GM18517 (cell line): ENCODE measurements around the gene CLDND2.

Experiments used
- ATAC-seq: cut with Tn5 transposase; IDR thresholded peaks from one replicate; pipeline ENCODE4 v1.9.1; 2021; ENCODE audit warnings: mild to moderate bottlenecking, moderate library complexity; ENCODE audit not compliant: unreplicated experiment

CLDND2 gene

DNA sequence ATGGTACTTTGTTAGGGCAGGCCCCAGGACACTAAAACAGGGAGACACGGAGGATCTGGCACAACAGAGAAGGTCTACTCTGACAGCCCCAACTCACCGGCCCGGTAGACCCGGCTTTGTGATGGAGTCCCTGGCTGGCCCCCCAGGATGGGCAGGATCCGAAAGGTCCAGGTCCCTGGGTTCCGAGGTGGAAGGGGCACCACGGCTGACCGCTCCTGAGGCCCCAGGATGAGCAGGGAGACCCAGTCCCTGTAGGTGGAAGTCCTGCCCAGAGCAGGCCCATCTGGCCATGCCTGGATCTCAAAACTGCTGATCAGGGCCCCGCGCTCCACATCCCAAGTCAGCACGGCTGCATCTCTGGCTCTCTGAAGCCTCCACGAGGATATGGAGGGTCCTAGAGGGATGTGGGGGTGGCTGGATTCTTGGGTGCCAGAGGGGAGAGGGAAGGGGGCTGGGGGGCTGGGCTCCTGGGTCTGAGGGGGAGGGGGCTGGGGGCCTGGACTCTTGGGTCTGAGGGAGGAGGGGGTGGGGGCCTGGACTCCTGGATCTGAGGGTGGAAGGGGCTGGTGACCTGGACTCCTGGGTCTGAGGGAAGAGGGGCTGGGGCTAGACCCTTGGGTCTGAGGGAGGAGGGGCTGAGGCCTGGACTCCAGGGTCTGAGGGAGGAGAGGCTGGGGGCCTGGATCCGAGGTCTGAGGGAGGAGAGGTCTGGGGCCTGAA, 31.5 kb downstream of the CLDND2 start:
- no peak for ATAC-seq

- no peak for ATAC-seq
These were observed 34.9 kb downstream of the CLDND2 start for GRCh38 chr19:51333836-51334460.

GRCh38 chr19:51331716-51332115, 37.1 kb downstream of the CLDND2 start:
- ATAC-seq = no peak

DNA sequence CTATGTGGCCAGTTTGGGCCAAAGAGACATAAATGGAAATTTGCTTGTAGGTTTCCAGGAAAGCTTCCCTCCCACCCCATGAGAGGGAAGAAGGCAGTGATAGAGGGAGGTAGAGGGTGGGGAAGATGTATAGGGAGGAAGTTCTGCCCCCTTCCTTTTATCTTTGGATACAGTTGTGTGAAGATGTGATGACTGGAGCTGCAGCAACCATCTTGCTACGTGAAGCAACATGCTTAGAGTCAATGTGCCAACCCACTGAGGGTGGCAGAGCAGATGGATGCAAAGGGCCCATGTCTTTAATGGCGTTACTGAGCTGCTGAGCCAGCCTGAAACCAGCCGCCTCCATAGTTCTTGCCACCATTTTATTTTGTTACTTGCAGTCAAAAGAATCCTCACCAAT, 37.6 kb downstream of the CLDND2 start:
- ATAC-seq = no peak

GRCh38 chr19:51330366-51330765, 38.4 kb downstream of the CLDND2 start:
- ATAC-seq = no peak

DNA sequence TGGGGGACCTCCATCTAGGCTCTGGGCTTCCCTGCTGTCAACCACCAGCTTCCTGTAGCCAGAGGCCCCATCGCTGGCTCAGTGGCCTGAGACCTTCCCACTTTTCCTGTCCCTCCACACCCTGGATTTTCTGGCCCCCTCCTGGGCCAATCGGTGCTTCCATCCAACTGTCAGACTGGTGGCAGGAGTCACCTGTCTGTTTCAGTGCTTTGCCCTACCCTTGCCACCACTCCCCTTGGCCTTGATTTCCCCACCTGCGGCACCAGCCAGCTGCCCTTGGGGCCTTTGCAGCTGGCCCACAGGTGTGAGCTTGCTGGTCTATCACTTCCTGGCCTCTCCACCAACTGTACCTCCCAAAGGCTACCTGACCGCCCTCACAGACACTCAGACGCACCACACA, 39.4 kb downstream of the CLDND2 start:
- ATAC-seq = no peak

- no peak for ATAC-seq
These were observed 41.5 kb downstream of the CLDND2 start for GRCh38 chr19:51327066-51328001.

DNA sequence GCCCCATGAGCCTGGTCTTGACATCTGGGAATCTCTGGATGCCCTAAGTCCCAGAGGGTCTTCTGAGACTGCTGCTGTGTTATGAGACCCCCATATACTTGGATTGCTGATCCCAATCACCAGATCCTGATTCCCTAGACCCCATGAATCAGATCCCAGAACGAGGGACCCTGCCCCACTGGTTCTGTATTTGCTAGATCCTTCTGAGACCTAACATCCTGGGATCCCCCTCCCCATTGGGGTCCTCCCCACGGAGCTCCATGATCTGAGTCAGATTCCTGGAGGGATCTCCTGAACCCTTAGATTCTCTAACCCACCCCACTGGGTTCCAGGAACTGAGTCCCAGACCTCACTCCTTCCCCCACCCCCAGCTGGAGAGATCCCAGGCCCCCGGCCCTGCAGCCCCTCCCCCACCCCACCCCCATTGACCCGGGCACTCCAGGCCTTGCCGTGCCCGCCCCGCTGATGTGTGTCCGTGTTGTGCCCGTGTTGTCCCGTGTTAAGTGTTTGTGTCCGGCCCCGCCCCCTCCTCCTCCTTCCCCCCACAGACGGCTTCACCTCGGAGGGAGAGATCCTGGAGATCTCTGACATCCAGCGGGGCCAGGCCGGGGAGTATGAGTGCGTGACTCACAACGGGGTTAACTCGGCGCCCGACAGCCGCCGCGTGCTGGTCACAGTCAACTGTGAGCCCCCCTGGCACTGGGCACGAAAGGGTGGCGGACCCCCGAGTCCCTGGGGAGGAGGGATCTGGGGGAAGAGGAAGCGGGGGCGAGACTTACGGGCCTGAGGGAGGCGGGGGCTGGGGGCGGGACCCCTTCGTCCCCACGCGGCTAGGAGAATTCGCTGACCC, 42.4 kb downstream of the CLDND2 start:
- ATAC-seq = no peak

DNA sequence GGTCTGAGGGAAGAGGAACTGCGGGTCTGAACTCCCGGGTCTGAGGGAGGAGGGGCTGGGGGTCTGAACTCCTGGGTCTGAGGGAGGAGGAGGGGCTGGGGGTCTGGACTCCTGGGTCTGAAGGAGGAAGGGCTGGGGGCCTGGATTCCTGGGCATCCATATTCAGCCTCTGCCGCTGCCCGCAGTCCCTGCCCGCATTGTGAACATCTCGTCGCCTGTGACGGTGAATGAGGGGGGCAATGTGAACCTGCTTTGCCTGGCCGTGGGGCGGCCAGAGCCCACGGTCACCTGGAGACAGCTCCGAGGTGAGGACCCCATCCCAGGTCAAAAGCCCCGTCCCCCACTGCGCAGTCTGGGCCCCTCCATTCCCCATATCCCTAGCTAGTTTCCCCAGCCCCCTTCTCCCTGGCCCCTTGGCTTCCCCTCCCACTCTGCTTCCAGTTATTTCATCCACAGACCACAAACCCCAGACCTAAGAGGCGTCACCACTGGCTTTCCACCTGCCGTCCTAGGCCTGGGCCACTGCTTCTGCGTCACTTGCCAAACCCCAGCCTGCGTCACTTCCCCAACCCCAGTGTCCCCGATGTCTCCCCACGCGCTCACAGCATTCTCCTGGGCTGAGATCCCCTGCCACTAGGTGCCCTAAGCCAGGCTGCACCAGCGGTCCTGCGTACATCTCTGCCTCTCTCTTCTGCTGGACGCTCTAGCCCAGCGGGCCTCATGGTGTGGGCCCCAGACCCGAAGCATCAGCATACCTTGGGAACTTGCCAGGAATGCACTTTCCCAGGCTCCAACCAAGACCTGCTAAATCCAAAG, 43.4 kb downstream of the CLDND2 start:
- no peak for ATAC-seq

- no peak for ATAC-seq
These were observed 44.7 kb downstream of the CLDND2 start for GRCh38 chr19:51324167-51324481.

DNA sequence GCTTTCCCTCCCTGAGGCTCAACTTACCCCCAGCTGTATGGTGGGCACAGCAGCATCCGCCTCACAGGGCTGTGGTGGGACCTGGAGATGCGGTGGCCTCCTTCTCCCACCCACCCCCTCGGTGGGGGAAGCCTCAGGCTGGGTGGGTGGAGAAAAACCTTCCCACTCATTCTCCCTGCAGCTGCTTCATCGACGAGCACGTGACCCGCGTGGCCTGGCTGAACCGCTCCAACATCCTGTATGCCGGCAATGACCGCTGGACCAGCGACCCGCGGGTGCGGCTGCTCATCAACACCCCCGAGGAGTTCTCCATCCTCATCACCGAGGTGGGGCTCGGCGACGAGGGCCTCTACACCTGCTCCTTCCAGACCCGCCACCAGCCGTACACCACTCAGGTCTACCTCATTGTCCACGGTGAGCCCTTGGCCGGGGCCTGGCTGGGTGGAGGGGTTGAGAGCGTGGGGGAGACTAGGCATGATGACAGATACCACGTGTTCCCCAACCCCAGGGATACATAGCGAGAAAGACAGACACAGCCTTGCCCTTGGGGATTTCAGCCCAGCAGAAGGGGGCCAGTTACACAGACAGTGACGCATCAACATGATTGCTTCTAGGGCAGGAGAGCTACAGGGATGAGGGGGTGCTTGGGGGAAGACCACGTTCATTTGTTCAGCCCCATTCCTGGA, 45.2 kb downstream of the CLDND2 start:
- ATAC-seq = no peak

DNA sequence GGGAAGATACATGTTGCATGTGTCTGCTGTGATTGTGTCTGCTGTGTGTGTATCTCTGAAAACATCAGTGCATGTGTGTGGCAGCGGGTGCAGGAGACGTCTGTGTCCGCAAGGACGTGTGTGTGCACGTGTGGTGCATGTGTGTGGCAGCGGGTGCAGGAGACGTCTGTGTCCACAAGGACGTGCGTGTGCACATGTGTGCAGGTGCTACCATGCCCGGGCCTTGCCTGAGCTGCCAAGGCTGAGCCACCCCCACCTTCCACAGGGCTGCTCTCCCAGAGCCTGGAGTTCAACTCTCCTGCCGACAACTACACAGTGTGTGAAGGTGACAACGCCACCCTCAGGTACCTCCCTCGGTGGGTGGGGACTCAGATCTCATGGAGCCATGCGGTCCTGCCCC, 47.0 kb downstream of the CLDND2 start:
- ATAC-seq = no peak

DNA sequence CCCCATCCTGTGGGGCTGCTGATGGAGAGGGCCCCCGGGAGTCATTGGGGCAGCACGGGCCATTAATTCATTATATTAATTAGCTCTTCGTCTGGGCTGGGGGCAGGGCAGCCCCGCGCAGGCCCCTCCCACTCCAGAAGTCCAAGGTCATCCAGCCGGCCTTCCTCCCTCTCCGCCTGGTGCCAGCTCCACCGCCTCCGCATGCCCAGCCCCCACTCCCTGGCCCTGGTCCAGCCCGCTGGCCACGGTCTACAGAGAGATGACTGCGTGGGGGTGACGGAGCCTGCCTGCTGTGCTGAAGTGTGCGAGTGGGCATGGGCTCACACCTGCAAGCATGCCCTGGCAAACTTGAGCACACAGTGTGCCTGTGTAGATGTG, 48.5 kb downstream of the CLDND2 start:
- ATAC-seq = no peak

- no peak for ATAC-seq
These were observed 49.0 kb downstream of the CLDND2 start for GRCh38 chr19:51319649-51320279.

DNA sequence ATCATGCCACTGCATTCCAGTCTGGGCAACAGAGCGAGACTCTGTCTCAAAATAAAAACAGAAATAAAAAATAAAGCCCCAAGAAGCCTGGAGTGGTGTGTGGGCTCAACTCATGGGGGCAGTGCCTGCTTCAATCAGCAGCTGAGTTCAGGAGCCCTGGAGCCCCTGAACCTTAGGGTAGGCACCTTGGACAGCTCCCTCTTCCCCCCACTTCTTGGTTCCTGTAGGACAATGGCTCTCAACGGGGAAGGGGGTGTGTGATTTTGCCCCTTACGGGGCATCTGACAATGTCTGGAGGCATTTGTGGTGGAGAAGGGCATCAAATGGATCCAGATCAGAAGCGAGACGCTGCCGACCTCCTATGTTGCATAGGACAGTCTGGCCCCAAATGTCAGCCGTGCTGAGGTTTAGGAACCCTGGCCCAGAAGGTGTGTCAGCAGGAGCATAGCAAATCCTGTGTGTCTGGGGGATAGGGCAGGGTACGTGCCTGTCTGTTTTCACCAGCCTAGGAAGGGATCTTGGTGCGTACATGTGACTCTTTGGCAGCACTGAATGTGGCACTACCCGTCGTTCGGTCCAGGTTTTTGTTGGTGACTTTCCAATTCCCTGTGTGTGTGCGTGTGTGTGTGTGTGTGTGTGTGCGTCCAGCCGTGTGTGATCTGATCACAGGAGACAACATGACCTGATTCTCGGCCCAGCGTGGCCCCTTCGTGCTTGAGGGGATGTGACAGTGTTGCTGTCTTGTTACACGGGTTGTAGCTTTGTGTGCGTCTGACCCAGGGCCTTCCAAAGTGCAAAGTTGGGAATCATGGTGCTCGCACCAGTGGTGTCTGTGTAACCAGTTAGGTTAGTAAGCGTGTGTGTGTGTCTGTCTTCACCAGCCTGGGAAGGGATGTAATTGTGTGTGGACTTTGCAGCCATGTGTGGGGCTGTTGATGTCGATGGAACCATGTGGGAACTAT, 49.8 kb downstream of the CLDND2 start:
- no peak for ATAC-seq

DNA sequence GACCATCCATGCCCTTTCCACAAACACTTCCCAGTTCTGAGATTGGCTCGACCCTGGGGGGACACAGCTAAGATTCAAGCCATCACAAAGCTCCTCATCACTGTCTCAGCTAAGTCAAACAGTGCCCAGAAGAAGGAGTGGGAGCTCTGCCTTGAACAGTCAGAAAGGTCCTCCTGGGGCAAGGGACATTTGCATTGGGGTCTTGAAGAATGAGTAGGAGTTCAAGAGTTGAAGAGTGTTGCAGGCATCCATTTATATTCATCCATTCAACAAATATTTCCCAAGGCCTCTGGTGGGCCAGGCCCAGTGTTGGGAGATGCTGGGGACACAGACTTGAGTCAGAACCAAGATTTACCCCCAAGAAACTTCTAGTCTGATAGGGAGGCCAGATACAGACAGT, 50.8 kb downstream of the CLDND2 start:
- no peak for ATAC-seq

- no peak for ATAC-seq
These were observed 51.4 kb downstream of the CLDND2 start for GRCh38 chr19:51317376-51317775.
